TTC549 (cell line): Measurements from ENCODE around the gene KRTAP10-12.

Experiments
- FAIRE-seq: peaks from 2 replicates; lab custom pipeline; 2012; peaks lifted over from hg19 to GRCh38; lab: Jason Lieb, UNC

Gene KRTAP10-12

DNA sequence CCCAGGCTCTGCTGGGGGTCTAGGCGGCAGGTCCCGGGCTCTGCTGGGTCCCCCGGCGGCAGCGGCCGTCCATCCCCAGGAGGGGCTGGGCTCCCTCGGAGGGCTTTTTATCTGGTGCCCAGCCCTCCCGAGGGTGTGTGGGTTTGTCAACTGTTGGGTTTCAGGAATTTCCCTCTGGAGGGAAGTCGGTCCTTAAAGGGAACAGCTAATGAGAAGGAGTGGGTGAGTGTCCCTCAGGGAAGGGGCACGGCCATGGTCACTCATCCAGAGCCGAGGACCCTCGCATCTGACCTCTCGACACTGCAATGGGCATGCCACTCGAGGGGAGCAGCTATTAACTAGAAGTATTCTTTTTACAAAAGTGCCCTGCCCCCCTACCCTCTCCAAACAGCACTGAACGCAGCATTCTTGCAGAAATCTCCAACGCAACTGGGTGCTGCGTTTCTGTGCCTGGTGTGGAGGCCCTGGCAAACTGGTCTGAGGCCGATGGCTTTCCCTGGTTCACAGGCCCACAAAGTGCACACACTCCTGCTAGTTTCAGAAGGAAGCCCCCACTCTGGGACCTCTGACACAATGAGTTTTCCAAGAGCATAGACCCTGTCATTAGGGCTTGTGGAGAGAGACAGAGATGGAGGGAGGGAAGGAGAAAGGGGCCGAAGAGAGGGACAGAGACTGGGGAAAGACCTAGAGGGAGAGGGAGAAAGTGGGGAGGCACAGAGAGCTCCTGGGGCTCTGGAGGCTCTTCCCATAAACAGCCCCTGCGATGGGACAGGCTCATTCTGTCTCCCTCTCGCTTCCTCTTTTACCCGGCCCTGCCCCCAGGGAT lies 15.4 kb downstream of the KRTAP10-12 start:
- no peak for FAIRE-seq

DNA sequence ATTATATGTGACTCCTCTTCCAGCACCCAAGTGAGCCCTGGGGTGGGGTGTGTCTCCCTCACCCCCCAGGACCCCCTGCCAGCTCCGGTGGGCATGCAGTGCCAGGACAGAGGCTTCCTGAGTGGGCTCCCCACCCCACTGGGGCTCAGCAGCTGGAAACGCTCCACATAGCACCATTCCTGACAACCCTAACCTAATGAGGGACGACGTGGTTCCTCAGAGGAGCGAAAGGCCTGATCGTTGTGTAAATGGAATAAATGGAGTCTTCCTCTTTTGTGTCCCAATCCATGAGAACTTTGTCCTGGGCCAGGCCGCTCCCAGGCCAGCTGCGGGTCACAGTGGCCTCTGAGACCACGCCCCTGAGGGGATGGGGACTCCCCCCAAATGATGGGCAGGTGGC lies 16.2 kb downstream of the KRTAP10-12 start:
- no peak for FAIRE-seq

DNA sequence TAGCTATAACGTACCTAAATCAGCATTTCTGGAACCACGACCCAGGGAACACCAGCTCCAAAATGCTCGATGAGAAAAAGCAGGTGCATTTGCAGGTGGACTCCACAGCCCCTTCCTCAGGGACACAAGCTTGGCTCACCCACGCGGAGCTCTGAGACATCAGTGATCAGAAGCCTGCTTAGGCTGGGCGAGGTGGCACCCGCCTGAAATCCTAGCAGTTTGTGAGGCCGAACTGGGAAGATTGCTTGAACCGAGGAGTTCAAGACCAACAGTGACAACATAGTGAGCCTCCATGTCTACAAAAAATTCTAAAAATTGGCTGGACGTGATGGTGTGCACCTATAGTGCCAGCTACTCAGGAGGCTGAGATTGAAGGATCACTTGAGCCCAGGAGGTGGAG lies 16.9 kb downstream of the KRTAP10-12 start:
- no peak for FAIRE-seq

DNA sequence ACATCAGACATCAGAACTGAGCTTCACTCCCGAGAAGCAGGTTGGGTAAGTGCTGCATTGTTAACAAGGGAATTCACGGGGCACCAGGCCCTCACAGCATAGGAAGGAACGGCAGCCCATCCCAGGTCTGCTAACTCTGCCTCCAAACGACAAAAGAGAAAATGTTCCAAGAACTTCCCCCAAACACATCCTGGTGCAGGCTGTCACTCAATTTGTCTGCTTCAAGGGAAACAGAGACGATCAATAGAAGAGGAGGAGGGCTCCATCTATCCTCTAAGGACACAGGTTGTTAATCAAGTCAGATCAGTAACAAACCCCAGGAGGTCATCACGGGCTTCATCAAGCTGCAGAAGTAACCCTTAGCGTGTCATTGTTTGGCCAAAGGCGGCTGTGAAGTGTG lies 17.9 kb downstream of the KRTAP10-12 start:
- FAIRE-seq = no peak

DNA sequence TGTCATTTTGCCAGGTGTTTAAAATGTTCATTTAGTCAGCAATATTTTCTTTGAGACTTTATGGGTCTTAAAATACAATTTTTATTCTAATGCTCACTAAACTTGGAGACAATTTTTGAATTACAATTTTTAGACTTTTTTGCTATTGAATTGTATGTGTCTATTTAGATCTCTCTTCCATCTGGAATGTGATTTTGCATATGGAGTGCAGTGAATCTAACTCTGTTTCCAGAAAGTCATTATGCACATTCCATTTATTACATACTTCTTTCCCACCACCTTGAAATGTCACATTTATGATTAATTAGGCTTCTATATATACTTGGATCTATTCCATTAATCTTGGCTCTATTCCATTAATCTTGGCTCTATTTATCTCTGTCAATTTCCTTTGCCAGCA lies 20.0 kb downstream of the KRTAP10-12 start:
- no peak for FAIRE-seq

DNA sequence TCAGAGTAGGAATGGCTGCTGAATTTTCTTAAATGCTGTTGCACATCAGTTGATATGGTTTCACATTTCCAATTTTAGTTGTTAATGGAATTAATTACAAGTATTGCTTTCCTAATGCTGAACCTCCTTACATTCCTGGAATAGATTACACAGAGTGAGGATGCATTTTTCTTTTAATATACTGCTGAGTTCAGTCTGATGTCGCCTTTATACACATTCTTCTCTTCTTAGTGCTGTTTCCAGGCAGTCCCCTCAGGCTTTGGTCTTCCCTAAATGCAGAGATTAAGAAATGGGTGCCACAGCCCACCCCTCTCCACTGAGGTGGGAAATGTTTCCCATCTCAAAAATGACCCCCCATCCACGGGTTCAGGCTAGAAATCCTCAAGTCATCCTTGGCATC lies 21.1 kb downstream of the KRTAP10-12 start:
- no peak for FAIRE-seq

DNA sequence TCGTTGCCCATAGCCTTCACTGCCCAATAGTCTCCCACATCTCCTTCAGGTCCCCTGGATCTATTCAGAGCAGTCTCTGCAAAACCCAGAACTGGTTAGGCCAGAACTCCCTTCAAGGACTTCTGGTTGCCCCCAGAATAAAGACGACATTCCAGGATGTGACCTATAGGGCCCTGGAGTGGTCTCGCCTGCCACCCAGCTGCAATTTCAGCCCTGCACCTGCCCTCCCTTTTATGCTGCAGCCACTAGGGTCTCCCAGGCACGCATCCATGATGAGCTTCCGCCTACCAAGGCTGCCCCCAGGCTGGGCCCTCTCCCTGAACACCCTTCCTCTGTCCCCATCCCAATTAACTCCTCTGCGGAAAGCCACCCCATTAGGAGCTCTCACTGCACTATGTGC lies 21.6 kb downstream of the KRTAP10-12 start:
- no peak for FAIRE-seq

DNA sequence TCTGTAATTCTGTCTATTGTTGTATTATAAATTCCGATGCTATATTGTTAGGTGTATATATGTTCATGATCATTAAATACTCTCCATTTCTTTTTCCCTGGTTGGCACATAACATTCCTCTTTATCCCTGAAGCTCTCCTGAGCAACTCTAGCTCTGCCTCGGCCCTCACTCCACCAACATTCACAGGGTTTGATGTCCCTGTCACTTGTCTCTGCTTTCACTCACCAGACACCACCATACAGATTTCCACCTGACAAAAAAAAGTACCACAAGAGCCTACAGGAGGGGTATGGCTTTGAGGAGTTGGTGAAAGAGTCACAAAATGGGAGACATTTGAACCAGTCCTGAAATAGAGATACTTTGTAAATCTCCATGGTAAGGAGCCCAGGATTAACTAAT lies 23.2 kb downstream of the KRTAP10-12 start:
- FAIRE-seq = no peak

DNA sequence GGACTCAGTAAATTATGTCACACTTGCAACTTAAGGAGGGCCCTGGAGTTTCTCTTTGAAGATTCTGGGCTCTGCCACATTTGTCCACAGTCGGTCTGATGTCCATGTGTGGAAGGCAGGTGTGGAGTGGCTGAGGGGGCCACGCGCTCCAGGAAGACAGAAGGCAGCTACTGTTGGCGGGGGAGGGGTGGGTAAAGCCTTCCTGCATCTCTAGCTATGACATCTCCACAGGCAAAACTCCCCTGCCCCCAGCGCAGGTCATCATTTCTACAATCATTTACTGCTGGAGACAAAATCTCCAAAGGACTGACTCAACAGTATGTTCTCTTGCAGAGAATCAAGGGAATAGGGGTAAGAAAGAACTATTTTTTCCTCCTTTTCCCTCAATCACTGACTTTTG lies 25.8 kb downstream of the KRTAP10-12 start:
- no peak for FAIRE-seq

DNA sequence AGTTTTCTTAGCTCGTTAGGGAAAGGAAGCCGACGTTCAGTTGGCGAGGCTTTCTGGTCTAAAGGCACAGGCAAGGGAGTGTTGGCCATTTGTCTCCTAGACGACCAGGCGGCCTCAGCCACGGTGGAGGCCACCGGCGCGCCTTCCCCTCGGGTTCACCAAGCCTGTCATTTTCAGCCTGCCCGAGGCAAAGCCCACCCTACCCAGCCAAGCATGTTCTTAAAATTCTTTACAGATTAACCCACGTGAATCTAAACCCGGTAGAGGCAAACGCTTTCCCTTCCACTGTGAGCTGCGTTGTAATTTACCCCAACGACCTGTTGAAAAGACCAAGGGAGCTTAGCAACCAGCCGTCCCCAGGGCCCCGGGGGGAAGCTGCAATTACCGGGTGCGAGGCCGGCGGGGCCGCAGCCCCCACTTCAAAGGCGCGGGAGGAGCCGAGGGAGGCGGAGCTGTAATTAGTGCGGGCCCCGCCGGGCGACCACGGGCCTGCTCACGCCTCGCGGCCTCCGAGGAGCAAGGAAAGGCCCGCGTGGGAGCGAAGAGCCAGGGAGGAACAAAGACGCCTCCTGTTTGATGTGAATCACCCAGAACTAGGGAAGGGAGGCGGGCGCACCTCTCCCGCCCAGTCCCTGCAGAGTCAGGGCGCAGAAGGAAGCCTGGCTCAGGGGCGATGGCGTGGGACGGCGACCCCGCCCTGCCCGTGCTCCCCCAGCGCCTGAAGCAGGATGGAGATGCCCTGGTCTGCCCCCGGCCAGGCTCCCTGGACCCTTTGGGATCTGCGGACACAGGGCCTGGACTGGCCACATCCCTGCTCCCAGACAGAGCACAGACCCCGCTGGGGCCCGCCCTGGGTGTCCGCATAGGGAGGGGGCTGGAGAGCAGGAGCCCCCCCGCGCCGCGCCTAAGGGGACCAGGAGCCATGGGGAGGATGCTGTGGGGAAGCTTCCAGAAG lies 26.5 kb downstream of the KRTAP10-12 start:
- no peak for FAIRE-seq

DNA sequence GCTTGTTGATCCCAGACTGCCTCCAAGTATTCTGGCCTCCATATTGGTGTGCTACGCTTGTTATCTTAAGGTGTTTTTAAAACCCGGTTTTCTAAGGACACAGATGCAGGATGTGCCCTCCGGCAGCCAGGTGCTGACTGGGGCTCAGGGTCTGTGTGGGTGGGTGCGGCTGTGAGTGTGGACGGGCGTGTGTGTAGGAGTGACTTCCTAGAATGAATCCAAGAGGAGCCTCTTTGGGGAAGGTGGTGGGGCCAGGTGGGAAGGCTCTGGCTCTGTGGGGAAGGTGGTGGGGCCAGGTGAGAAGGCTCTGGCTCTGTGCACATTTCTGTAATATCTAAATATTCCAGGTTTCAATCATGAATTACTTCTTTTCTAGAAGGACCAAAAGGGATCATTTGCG lies 27.2 kb downstream of the KRTAP10-12 start:
- FAIRE-seq = no peak

DNA sequence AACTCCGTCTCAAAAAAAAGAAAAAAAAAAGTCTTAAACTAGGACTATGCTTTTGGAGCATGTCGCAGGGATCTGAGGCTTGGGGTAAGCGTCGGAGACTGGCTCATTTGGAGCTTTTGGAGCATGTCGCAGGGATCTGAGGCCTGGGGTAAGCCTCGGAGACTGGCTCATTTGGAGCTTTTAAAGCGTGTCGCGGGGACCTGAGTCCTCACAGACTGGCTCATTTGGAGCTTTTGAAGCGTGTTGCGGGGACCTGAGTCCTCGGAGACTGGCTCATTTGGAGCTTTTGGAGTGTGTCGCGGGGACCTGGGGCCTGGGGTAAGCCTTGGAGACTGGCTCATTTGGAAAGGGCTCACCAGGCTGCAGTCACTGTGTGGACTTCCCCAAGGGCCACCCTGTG lies 28.0 kb downstream of the KRTAP10-12 start:
- no peak for FAIRE-seq

DNA sequence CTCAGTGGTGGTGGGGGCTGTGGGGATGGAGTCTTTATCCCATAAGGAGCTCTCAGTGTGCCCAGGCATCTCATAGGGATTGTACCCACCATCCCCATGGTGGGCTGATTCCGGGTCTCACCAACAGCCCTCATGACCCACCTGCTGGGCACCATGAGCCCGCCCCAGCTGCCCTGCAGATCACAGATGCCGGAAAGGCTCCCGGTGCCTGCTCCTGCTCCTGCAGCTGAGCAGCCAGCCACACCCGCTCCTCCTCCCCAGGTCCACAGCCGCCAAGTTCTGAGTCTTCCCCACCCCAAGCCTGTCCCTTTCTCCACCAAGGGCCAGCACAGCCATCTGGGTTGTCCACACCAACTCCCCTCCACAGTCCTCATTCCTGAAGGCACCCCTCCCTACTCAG lies 29.9 kb downstream of the KRTAP10-12 start:
- no peak for FAIRE-seq

DNA sequence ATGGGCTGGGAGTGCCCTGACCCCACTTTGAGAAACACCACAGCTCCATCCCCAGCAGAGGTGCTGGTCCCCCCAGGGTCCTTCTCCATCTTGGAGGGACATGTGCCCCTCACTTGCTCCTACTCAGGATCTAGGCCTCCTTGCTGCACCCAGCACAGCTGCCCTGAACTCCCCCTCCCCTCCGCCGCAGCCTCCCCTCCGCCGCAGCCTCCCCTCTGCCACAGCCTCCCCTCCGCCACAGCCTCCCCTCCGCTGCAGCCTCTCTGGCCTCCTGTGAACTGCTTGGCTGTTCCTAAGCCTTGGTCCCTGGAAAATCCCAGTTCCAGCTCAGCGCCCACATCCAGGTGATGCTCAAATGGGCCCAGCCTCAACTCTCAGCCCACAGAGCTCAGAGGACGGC lies 30.3 kb downstream of the KRTAP10-12 start:
- no peak for FAIRE-seq

DNA sequence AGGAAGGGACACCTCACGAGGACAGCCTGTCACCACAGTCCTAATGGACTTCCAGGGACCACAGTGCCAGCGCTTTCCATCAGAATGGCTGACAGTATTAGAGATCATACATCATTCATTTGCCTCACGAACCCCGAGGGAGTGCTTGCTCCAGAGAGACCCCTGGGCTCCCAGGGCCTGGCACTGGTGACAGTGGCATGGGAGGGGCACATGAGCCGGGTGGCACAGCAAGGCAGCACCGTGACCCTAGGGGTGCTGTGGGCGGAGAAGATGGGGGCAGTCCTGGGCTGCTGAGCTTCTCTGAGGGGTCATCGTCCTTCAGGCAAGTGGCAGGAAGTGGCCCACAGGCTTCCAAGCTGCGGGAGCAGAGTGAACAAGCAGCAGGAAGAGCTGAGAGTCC lies 30.8 kb downstream of the KRTAP10-12 start:
- no peak for FAIRE-seq

DNA sequence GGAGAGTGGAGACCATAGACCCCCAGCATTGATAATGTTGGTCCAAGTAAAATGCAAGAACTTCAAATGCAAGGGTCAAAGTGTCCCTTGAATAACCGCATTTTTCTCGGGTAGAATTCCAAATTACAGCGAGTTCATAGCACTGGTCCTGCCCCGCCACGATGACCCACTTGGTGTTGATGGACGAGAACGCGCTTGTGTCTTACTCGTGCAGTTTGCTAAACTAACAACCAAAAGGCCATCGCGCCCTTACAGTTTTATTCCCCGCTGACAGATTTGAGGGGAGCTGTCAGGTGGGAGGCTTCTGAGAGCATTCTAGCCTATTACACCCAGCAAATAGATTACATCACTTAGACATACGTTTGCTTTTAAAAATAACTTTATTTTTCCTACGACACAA lies 31.7 kb downstream of the KRTAP10-12 start:
- FAIRE-seq = no peak

DNA sequence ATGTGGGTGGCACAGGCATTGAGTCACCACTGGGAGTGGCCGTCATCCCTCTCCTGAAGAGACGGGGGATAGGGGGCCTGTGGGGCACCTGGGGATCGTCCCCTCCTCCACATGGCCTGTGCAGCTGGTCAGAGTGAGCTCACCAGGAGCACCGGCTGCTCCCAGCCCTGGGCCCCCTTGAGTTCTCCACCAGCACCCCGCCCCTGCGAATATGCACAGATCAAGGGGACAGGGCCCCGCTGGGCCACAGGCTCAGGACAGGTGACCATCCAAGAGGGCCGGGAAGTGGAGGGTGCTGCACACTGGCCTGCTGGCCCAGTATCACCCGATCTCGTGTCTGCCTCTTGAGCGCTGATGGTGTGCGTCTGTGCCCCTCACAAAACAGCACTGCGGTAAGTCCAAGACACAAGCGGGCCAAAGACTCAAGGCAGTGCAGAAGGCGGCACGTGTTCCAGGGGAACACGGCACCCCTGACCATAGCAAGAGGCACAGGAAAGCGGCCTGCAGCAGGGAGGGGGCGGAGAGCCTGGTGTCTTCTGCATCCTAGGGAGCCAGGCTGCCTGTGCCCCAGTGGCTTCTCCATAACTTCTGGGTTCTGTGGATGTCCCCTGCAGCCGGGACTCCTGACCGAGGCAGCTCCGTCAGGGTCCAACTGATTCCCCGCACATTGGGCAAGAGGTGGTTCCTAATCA lies 32.5 kb downstream of the KRTAP10-12 start:
- no peak for FAIRE-seq

DNA sequence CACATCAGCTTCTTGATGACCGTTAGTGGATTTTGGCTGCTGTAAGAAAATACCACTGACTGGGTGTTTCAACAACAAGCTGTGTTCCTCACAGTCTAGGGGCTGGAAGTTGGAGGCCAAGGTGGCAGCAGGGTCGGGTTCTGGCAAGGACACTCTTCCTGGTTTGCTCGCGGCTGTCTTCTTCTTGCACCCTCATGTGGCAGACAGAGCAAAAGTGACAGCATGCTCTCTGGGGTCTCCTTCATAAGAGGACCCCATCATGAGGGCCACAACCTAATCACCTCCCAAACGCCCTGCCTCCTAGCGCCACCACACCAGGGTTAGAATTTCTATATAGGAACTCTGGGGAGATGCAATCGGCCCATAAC lies 33.0 kb downstream of the KRTAP10-12 start:
- no peak for FAIRE-seq

DNA sequence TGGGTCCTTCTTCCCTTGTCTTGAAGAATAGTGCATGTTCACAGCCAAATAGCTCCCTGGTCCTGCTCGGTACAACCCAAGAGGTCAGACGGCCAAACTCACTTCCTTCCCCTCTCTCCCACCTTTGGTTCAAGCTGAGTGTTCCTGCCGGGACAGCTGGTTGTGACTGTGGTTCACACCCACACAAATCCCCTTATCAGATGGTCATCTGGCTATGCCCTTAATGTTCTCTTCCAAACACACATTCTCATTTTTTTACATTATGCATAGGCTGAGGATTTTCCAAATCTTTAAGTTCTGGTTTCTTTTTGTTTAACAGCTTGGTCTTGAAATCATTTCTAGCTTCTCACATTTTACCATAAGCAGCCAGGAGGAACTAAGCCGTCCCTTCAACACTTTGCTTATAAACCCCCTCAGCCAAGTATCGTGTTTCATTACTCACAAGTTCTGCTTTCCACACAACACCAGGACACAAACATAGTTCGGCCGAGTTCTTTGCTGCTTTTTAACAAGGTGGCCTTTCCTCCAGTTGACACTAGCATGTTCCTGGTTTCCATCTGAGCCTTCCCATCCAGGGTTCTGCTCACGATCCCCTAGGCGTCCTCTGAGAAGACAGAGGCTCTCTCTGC lies 34.1 kb downstream of the KRTAP10-12 start:
- FAIRE-seq = no peak

DNA sequence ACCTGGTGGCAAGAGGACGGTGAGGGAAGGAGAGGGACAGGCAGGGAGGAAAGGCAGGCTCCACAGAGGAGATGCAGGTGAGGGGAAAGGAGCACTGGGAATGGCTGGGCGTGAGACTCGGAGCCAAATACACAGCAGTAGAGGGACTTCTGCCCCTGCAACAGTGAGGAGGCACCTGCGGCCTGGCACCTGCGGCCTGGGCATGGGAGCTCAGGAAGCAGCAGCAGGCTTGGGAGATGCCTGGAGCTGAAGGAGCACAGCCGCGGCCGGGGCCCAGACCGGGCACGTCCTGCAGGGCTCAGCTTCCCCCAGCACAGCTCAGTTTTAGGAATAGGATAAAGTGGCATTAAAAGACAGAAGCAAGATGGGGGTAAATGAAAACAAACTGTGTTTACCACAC lies 35.3 kb downstream of the KRTAP10-12 start:
- FAIRE-seq = no peak

DNA sequence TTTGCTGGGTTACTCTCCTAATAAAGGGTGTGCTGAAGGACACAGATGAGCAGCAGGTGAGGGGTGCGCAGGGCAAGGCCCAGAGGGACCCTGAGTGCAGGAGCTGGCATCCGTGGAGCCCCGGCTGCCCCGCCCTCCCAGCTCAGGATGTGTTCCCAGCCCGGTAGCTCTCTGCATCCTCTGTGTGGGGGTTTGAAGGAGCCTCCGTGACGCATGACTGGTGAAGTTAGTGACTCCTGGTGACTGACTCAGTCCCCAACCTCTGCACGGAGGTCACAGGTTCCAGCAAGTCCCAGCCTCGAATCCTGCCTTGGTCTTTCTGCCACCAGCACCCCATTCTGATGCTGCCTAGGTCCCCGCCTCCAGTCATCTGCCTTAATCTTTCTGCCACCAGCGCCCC lies 36.0 kb downstream of the KRTAP10-12 start:
- FAIRE-seq = no peak

DNA sequence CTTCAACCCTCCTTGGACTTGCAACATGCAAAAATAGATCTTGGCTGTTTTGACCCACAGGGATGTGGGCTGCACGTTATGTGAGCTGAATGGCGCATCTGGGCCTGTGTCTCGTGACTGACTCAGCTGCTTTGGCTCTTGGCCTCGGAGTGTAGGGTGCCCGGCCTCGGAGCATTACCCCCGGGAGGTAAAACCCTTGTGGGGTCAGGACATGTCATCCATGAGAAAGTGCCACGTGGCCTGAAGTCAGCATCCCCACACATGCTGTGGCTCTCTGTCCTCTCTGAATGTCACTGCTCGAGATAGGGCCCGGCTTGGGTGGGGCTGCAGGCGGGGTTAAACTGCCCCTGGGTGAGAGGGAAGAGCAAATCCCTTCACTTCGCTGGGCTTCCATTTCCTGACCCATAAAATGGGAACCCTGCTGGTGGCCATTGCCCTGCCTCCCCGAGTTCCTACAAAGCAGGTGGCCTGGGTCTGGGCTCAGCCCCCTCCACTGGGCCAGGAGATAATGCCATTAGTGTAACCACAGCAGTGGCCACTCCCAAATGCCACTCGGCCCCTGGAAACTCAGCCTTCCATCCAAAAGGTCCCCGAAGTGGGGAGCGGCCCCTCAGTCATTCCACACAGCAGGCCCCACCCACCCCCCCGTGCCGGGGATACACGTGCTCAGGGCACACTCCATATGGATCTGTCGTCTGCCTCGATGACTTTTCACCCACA lies 37.2 kb downstream of the KRTAP10-12 start:
- no peak for FAIRE-seq
